Mesenchymal stem cell (in vitro differentiated cells and primary cell): Measurements from ENCODE around the gene CLCA2.

Experiments used
- DNase-seq: peaks from one replicate; pipeline ENCODE4 v3.0.0-alpha.2; 2013
- H2AFZ ChIP-seq: one replicate; pipeline ENCODE4 v1.6.1; 2013; ENCODE audit warnings: low read depth, mild to moderate bottlenecking, control low read depth, inconsistent platforms, low read length, moderate library complexity
- H2AK5ac ChIP-seq: 2 replicates; pipeline ENCODE4 v1.6.1; 2013; ENCODE audit warnings: low read length, moderate library complexity, mild to moderate bottlenecking, inconsistent platforms; ENCODE audit not compliant: severe bottlenecking
- H2BK120ac ChIP-seq: one replicate; pipeline ENCODE4 v1.6.1; 2013; ENCODE audit warnings: low read depth, mild to moderate bottlenecking, inconsistent platforms, low read length, moderate library complexity
- H2BK12ac ChIP-seq, 2 experiments: one replicate each; pipeline ENCODE4 v1.6.1; 2013; ENCODE audit warnings: inconsistent platforms in 2 of 2, low read length in 2 of 2, mild to moderate bottlenecking in 2 of 2, moderate library complexity in 2 of 2, control low read depth in 1 of 2
- H2BK15ac ChIP-seq: one replicate; pipeline ENCODE4 v1.6.1; 2013; ENCODE audit warnings: mild to moderate bottlenecking, low read depth, inconsistent platforms; ENCODE audit not compliant: poor library complexity, severe bottlenecking
- H2BK5ac ChIP-seq: 2 replicates; pipeline ENCODE4 v1.6.1; 2013; ENCODE audit warnings: low read depth, mild to moderate bottlenecking, low read length, control low read depth, inconsistent platforms; ENCODE audit not compliant: poor library complexity, severe bottlenecking
- H3K14ac ChIP-seq, 2 experiments: one replicate each; pipeline ENCODE4 v1.6.1; 2013; ENCODE audit warnings: inconsistent platforms in 2 of 2, low read length in 2 of 2, control low read depth in 1 of 2, mild to moderate bottlenecking in 1 of 2, moderate library complexity in 1 of 2
- H3K18ac ChIP-seq, 2 experiments: one replicate each; pipeline ENCODE4 v1.6.1; 2013; ENCODE audit warnings: inconsistent platforms in 2 of 2, low read length in 2 of 2, control low read depth in 1 of 2, low read depth in 1 of 2, mild to moderate bottlenecking in 1 of 2
- H3K23ac ChIP-seq, 2 experiments: one replicate each; pipeline ENCODE4 v1.6.1; 2013; ENCODE audit warnings: inconsistent platforms in 2 of 2, low read length in 2 of 2, mild to moderate bottlenecking in 2 of 2, moderate library complexity in 2 of 2, control low read depth in 1 of 2
- H3K27ac ChIP-seq: 2 replicates; pipeline ENCODE4 v1.5.1; 2013; ENCODE audit warnings: mild to moderate bottlenecking, moderate library complexity, low read length, control low read depth, inconsistent platforms; ENCODE audit not compliant: poor library complexity, severe bottlenecking
- H3K27me3 ChIP-seq, 2 experiments: 2 replicates each; pipeline versions ENCODE4 v1.6.1 to v1.7.0; 2013; ENCODE audit warnings: low read length in 2 of 2, mild to moderate bottlenecking in 2 of 2, moderate library complexity in 2 of 2, control low read depth in 1 of 2, inconsistent platforms in 1 of 2; ENCODE audit not compliant: control insufficient read depth in 1 of 2, insufficient read depth in 1 of 2
- H3K36me3 ChIP-seq, 2 experiments: 2 replicates each; pipeline versions ENCODE4 v1.6.1 to v1.7.0; 2013; ENCODE audit warnings: low read length in 2 of 2, control low read depth in 1 of 2, inconsistent platforms in 1 of 2, low read depth in 1 of 2, mild to moderate bottlenecking in 1 of 2; ENCODE audit not compliant: insufficient read depth in 2 of 2, control insufficient read depth in 1 of 2
- H3K4ac ChIP-seq, 2 experiments: one replicate each; pipeline ENCODE4 v1.6.1; 2013; ENCODE audit warnings: inconsistent platforms in 2 of 2, low read length in 2 of 2, mild to moderate bottlenecking in 2 of 2, moderate library complexity in 2 of 2, control low read depth in 1 of 2, low read depth in 1 of 2
- H3K4me1 ChIP-seq: 2 replicates; pipeline ENCODE4 v1.6.1; 2013; ENCODE audit warnings: low read depth, low read length, control low read depth; ENCODE audit not compliant: control insufficient read depth, insufficient read depth
- H3K4me2 ChIP-seq: 2 replicates; pipeline ENCODE4 v1.6.1; 2013; ENCODE audit warnings: low read length, mild to moderate bottlenecking, inconsistent platforms; ENCODE audit not compliant: poor library complexity, severe bottlenecking
- H3K4me3 ChIP-seq, 2 experiments: 2 replicates each; pipeline versions ENCODE4 v1.5.1 to v1.7.0; 2013; ENCODE audit warnings: low read length in 2 of 2, mild to moderate bottlenecking in 2 of 2, control low read depth in 1 of 2, low read depth in 1 of 2; ENCODE audit not compliant: insufficient read depth in 1 of 2
- H3K79me1 ChIP-seq: replicated peaks from 2 replicates; pipeline ENCODE4 v1.6.1; 2013; ENCODE audit warnings: mild to moderate bottlenecking, control low read depth, low read length, inconsistent platforms; ENCODE audit not compliant: poor library complexity, severe bottlenecking
- H3K9ac ChIP-seq: 2 replicates; pipeline ENCODE4 v1.7.0; 2013; ENCODE audit warnings: mild to moderate bottlenecking, low read length, moderate library complexity
- H3K9me3 ChIP-seq: 2 replicates; pipeline ENCODE4 v1.7.0; 2013; ENCODE audit warnings: mild to moderate bottlenecking, low read length; ENCODE audit not compliant: control insufficient read depth
- H4K8ac ChIP-seq: one replicate; pipeline ENCODE4 v1.6.1; 2013; ENCODE audit warnings: inconsistent platforms, mild to moderate bottlenecking, low read length, moderate library complexity
- H4K91ac ChIP-seq: one replicate; pipeline ENCODE4 v1.6.1; 2013; ENCODE audit warnings: mild to moderate bottlenecking, low read length, inconsistent platforms
- WGBS: methylation state at CpG from one replicate; pipeline ENCODE4 v1.1.7; 2013; ENCODE audit warnings: mixed read lengths; 5-methylcytosine and 5-hydroxymethylcytosine counted together

The CLCA2 gene

DNA sequence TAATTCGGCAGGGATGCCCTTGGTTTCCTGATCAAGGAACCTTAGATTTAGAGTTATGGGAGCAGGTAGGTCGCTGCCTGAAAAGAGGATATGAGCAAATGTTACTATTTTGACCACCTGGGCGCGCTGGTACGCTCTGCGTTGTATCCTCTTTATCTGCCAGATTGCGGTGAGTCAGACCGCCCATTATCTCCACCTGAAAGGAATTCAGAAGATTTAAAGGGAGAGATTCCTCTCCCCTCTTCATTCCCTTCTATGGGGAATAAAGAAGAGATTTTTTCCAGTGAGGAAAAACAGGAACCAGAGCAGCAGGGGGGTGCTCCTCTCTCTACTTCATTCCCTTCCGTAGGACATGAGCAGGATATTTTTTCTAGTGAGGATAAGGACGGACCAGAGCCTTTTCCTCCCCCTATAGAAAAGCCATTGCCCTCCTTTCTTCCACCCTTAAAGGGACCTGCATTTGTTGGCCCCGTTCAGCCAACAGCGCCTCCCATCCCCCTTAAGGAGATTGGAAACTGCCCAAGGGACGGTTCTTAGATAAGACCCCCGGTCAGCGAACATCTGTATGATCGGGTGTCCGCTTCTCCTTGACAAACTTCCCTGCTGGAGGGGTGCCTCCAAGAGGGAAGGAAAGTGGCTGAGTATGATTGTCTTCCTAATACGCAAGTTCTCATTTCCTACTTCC lies 78.9 kb downstream of the CLCA2 start:
- Histone ChIP-seq H3K23ac (no peak overlapping the region), H2BK12ac (peak overlapping the region in 1 of 2 experiments; percentile 43), H2BK15ac (no peak overlapping the region), H3K4me2 (no peak overlapping the region), H3K18ac (no peak overlapping the region), H3K27ac (no peak overlapping the region), H3K9me3 (no peaks in the 10 kb centered on the region), H3K4me3 (no peak overlapping the region), H3K36me3 (no peaks in the 10 kb centered on the region), H4K8ac (no peak overlapping the region), H3K79me1 (no peaks in the 10 kb centered on the region), H3K9ac (peak overlapping the region; percentile 28), H2BK120ac (no peak overlapping the region), H3K14ac (no peak overlapping the region), H3K4me1 (peaks cover 3% of the 10 kb centered on the region), H3K27me3 (peaks cover 0 to 5% of the 10 kb centered on the region in 2 experiments), H2AK5ac (no peak overlapping the region), H3K4ac (no peak overlapping the region), H2AFZ (peak overlapping the region; percentile 14), H4K91ac (no peak overlapping the region), H2BK5ac (no peak overlapping the region)
- WGBS: 37% methylated on average over 17 of the region's 18 CpGs
- DNase-seq: no peak

DNA sequence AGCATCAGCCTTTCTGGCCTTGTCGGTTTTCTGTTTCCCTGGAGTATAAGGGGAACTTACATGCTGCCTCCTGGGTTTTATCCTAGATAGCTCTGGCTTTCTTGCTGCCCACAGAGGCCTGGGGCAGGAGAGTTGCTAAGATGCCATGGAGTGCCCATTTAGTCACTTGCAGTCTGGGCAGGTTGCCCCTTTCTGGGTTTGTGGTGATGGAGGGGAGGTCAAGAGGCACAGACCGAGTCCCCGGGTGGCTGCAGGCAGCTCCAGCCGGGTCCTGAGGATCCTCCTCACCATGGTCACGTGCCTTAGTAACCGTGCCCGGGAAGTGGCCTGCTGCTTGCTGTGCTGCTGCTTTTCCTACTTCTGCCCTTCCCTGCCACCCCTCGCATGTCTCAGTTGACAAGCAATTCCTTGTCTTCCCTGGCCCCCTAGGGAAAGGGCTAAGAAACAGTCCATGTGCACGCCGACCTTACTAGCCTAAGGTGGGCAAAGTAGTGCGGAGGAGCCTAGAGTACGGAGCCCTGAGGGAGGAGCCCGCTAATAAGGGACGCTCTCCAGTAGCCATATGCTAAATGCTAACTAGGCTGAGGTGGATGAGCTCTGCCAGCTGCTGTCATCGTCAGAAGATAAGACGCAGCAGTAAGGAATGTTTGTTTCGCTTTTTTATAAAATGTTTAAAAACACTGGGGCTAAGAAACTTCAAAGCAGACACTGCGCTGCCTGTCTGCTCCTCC lies 79.6 kb downstream of the CLCA2 start:
- H4K8ac ChIP-seq: no peak overlapping the region
- no peaks in the 10 kb centered on the region for H3K9me3 ChIP-seq
- peaks cover 0 to 5% of the 10 kb centered on the region in 2 experiments for H3K27me3 ChIP-seq
- peak overlapping the region; percentile 1 to 3 for H3K18ac ChIP-seq
- no peak for DNase-seq
- no peak overlapping the region for H2BK12ac ChIP-seq
- H3K4me2 ChIP-seq: no peak overlapping the region
- H3K36me3 ChIP-seq: no peaks in the 10 kb centered on the region
- no peak overlapping the region for H3K14ac ChIP-seq
- no peak overlapping the region for H2BK120ac ChIP-seq
- WGBS: 57% methylated on average over 18 of the region's 18 CpGs
- peak overlapping the region; percentile 28 for H3K9ac ChIP-seq
- H4K91ac ChIP-seq: no peak overlapping the region
- H2AK5ac ChIP-seq: no peak overlapping the region
- no peaks in the 10 kb centered on the region for H3K79me1 ChIP-seq
- no peak overlapping the region for H3K27ac ChIP-seq
- H2AFZ ChIP-seq: peak overlapping the region; percentile 14
- H3K4ac ChIP-seq: no peak overlapping the region
- H3K4me1 ChIP-seq: peaks cover 3% of the 10 kb centered on the region
- H3K4me3 ChIP-seq: no peak overlapping the region
- H3K23ac ChIP-seq: no peak overlapping the region
- H2BK5ac ChIP-seq: no peak overlapping the region
- H2BK15ac ChIP-seq: no peak overlapping the region

DNA sequence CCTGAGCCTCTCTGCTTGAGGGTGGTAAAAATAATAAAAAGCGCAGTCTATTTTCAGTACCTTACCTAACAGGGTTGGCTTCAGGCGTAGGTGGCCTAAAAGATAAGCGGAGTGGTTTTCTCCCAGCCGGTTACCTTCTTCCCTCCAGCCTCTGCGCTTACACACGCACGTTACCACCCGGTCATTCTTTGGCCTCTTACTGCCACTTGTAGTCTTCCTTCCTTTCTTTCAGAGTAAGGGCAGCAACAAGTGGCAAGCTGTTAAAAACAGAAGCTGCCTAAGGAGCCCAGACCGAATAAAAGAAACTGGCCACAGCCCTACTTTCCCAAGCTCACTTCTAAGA lies 80.1 kb downstream of the CLCA2 start:
- no peak overlapping the region for H3K4me3 ChIP-seq
- peak overlapping the region; percentile 28 for H3K9ac ChIP-seq
- no peak overlapping the region for H3K18ac ChIP-seq
- H2BK15ac ChIP-seq: no peak overlapping the region
- no peak for DNase-seq
- H3K4me2 ChIP-seq: no peak overlapping the region
- H2BK120ac ChIP-seq: no peak overlapping the region
- no peak overlapping the region for H3K27ac ChIP-seq
- no peak overlapping the region for H4K8ac ChIP-seq
- no peak overlapping the region for H2BK12ac ChIP-seq
- WGBS: 89% methylated on average over 9 of the region's 9 CpGs
- H4K91ac ChIP-seq: no peak overlapping the region
- H3K36me3 ChIP-seq: no peaks in the 10 kb centered on the region
- H3K9me3 ChIP-seq: no peaks in the 10 kb centered on the region
- H3K79me1 ChIP-seq: no peaks in the 10 kb centered on the region
- no peak overlapping the region for H3K4ac ChIP-seq
- H3K14ac ChIP-seq: no peak overlapping the region
- H3K4me1 ChIP-seq: peaks cover 3% of the 10 kb centered on the region
- peaks cover 0 to 5% of the 10 kb centered on the region in 2 experiments for H3K27me3 ChIP-seq
- H3K23ac ChIP-seq: no peak overlapping the region
- no peak overlapping the region for H2AK5ac ChIP-seq
- H2AFZ ChIP-seq: no peak overlapping the region
- H2BK5ac ChIP-seq: no peak overlapping the region

DNA sequence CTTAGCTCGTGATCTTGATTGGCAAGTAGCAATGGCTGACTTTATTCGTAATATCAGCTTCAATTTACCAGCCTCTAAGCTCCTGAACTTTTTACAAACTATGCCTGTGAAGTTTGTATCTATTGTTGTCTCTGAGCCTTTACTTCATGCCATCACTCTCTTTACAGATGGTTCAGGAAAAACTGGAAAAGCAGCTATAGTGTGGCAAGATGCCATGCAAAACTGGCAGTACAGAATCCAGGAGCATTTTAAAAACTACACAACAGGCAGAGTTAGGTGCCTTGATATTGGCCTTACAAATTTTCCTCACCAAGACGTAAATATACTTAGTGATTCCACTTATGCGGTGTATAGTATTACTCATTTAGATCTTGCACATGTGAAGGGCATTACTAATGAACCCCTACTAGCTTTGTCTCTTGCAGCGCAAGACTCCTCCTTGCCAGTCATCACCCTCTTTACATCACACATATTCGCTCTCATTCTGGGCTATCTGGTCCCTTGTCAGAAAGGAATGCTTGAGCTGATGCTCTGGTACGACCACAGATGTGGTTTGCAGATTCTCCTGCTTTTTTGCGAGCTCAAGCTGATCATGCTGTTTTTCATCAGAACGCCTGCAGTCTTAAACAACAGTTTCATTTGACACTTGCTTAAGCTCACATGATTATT lies 81.1 kb downstream of the CLCA2 start:
- no peak overlapping the region for H3K4me2 ChIP-seq
- H3K4me1 ChIP-seq: peaks cover 3% of the 10 kb centered on the region
- no peak overlapping the region for H2BK120ac ChIP-seq
- H2BK15ac ChIP-seq: no peak overlapping the region
- no peak overlapping the region for H2BK5ac ChIP-seq
- no peaks in the 10 kb centered on the region for H3K79me1 ChIP-seq
- WGBS: 84% methylated on average over 9 of the region's 9 CpGs
- no peaks in the 10 kb centered on the region for H3K36me3 ChIP-seq
- no peak overlapping the region for H3K4me3 ChIP-seq
- no peak overlapping the region for H3K4ac ChIP-seq
- peaks cover 0 to 5% of the 10 kb centered on the region in 2 experiments for H3K27me3 ChIP-seq
- H3K9ac ChIP-seq: no peak overlapping the region
- H3K9me3 ChIP-seq: no peaks in the 10 kb centered on the region
- DNase-seq: no peak
- H3K23ac ChIP-seq: no peak overlapping the region
- H3K14ac ChIP-seq: no peak overlapping the region
- no peak overlapping the region for H2AFZ ChIP-seq
- H4K91ac ChIP-seq: no peak overlapping the region
- H4K8ac ChIP-seq: no peak overlapping the region
- H2BK12ac ChIP-seq: no peak overlapping the region
- H2AK5ac ChIP-seq: no peak overlapping the region
- no peak overlapping the region for H3K18ac ChIP-seq
- H3K27ac ChIP-seq: no peak overlapping the region
